Lower lobe of right lung (tissue), 2 donors: ENCODE measurements around the gene SPAG17. TPM values are rescaled to one million over a fixed set of nuclear protein-coding genes. Genes with fewer than 3 reads are reported as not detected.

Source experiments
- ATAC-seq, 2 donors: fragments of 200-7000 bp; cut with Tn5 transposase; one replicate each; pipeline ENCODE4 v1.9.1; 2020 to 2022; ENCODE audit warnings: mild to moderate bottlenecking in 2 of 2, moderate library complexity in 2 of 2
- DNase-seq: peaks from one replicate; pipeline ENCODE4 v3.0.0-alpha.2; 2020
- H3K27ac ChIP-seq: fragments of 200-600 bp; one replicate; pipeline ENCODE4 v1.8.0; 2022
- H3K27me3 ChIP-seq: fragments of 200-600 bp; one replicate; pipeline ENCODE4 v1.8.0; 2022; ENCODE audit warnings: low read depth
- H3K36me3 ChIP-seq: fragments of 200-600 bp; one replicate; pipeline ENCODE4 v1.8.0; 2022; ENCODE audit warnings: mild to moderate bottlenecking
- H3K4me1 ChIP-seq: fragments of 200-600 bp; one replicate; pipeline ENCODE4 v1.8.0; 2022
- H3K4me3 ChIP-seq: fragments of 200-600 bp; one replicate; pipeline ENCODE4 v1.8.0; 2022; ENCODE audit warnings: mild to moderate bottlenecking
- H3K9me3 ChIP-seq: fragments of 200-600 bp; one replicate; pipeline ENCODE4 v1.8.0; 2022
- CTCF ChIP-seq: fragments of 200-600 bp; IDR thresholded peaks from one replicate; pipeline ENCODE4 v1.8.0; 2022; ENCODE audit warnings: antibody characterized with exemption, mild to moderate bottlenecking
- intact Hi-C: fragments of 100-400 bp; cut with DNase I; formaldehyde crosslinking; loops from one replicate; pipeline ENCODE4 v1.11.0; 2022
- total RNA-seq: library from RNA; stranded (reverse); fragmentation: NEBNext Ultra II Directional; extraction: Animal tissue kit (Norgen Biotek cat#: 25700); gene quantifications from one replicate; pipeline ENCODE4 v1.2.1, GENCODE V29; 2021
- donor health status: DM: no; HTN: yes; CAD: no; lungs with severe emphysema.

SPAG17 gene
- total RNA-seq, 1 donor from 2014 or later: 9.9 TPM

GRCh38 chr1:118013938-118014337 is 171.1 kb downstream of the SPAG17 start:
- Histone ChIP-seq H3K27ac (no peak overlapping the region), H3K36me3 (no peaks in the 10 kb centered on the region), H3K9me3 (no peaks in the 10 kb centered on the region), H3K27me3 (no peaks in the 10 kb centered on the region), H3K4me1 (no peaks in the 10 kb centered on the region), H3K4me3 (no peak overlapping the region)
- intact Hi-C loops: no loop called here
- no peak for TF ChIP-seq CTCF
- DNase-seq (no peak), ATAC-seq (no peak)

GRCh38 chr1:118013336-118013735 is 171.7 kb downstream of the SPAG17 start:
- intact Hi-C loops: no loop called here
- H3K27me3 ChIP-seq: no peaks in the 10 kb centered on the region
- DNase-seq (no peak), ATAC-seq (no peak)
- no peak overlapping the region for H3K4me3 ChIP-seq
- H3K27ac ChIP-seq: no peak overlapping the region
- no peaks in the 10 kb centered on the region for H3K4me1 ChIP-seq
- TF ChIP-seq CTCF: no peak
- no peaks in the 10 kb centered on the region for H3K36me3 ChIP-seq
- H3K9me3 ChIP-seq: no peaks in the 10 kb centered on the region

GRCh38 chr1:118012515-118013124 is 172.4 kb downstream of the SPAG17 start:
- intact Hi-C loops: no loop called here
- TF ChIP-seq CTCF: no peak
- no peak for DNase-seq

GRCh38 chr1:118008011-118008410 is 177.0 kb downstream of the SPAG17 start:
- H3K4me3 ChIP-seq: no peak overlapping the region
- no peak for TF ChIP-seq CTCF
- no peak overlapping the region for H3K27ac ChIP-seq
- no peaks in the 10 kb centered on the region for H3K4me1 ChIP-seq
- intact Hi-C loops: no loop called here
- no peak for ATAC-seq
- no peaks in the 10 kb centered on the region for H3K36me3 ChIP-seq
- no peaks in the 10 kb centered on the region for H3K27me3 ChIP-seq
- no peaks in the 10 kb centered on the region for H3K9me3 ChIP-seq
- no peak for DNase-seq

More at GRCh38 chr1:118012515-118013124, 172.4 kb downstream of the SPAG17 start:
- no peak for ATAC-seq
- no peaks in the 10 kb centered on the region for H3K36me3 ChIP-seq
- H3K27ac ChIP-seq: no peak overlapping the region
- H3K4me3 ChIP-seq: no peak overlapping the region
- no peaks in the 10 kb centered on the region for H3K4me1 ChIP-seq
- no peaks in the 10 kb centered on the region for H3K27me3 ChIP-seq
- H3K9me3 ChIP-seq: no peaks in the 10 kb centered on the region

- ATAC-seq (no peak), DNase-seq (no peak)
- Histone ChIP-seq H3K4me3 (no peak overlapping the region), H3K27me3 (no peaks in the 10 kb centered on the region), H3K36me3 (no peaks in the 10 kb centered on the region), H3K27ac (no peak overlapping the region), H3K4me1 (no peaks in the 10 kb centered on the region), H3K9me3 (no peaks in the 10 kb centered on the region)
- intact Hi-C loops: no loop called here
- no peak for TF ChIP-seq CTCF
These were observed 177.6 kb downstream of the SPAG17 start for GRCh38 chr1:118007391-118007790.

- DNase-seq (no peak), ATAC-seq (no peak)
- Histone ChIP-seq H3K27me3 (no peaks in the 10 kb centered on the region), H3K36me3 (no peaks in the 10 kb centered on the region), H3K9me3 (no peaks in the 10 kb centered on the region), H3K4me1 (no peaks in the 10 kb centered on the region), H3K27ac (no peak overlapping the region), H3K4me3 (no peak overlapping the region)
- no peak for TF ChIP-seq CTCF
- intact Hi-C loops: no loop called here
These were observed 180.7 kb downstream of the SPAG17 start for GRCh38 chr1:118004312-118004711.
